Epidermal melanocyte (primary cell): Measurements from ENCODE around the gene CRYGS.
A peak's percentile ranks its signal among the peaks of the same experiment; 100 is the strongest.
"Not testable (repeated sequence)": the region's sequence is repeated elsewhere in the genome, so short reads cannot be mapped to it uniquely, and the experiment has no call there.

Experiments
- DNase-seq: peaks from one replicate; pipeline ENCODE4 v3.0.0; 2011; ENCODE audit warnings: low spot score; ENCODE audit not compliant: insufficient read length

CRYGS gene

DNA sequence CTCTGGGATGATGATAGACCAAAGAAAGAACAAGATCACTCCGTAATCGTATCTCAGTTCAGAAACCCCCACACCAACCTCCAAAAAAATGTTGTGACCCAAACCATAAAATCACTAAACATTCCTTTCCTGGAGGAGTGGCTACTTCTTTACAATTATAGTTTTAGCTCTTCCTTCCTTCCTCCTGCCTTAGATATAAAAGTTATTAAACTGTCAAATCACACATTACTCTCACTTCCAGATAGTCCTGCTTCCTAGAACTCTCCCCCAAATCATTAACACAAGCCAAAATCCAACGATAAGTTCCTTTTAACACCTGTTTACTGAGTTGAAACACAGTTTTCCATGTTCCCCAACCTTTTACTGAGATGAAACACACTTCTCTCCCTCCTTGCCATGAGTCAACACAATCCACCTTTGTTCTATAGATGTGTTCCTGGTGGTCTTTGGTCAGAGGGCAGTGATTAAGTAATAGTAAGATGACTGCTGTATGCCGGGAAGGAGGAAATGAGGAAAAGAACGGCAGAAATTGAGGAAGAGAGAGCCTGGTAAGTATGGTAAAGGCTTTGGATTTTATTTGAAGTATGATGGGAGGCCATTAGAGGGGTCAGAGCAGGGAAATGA, 8.3 kb upstream of the CRYGS start:
- DNase-seq, result no peak

DNA sequence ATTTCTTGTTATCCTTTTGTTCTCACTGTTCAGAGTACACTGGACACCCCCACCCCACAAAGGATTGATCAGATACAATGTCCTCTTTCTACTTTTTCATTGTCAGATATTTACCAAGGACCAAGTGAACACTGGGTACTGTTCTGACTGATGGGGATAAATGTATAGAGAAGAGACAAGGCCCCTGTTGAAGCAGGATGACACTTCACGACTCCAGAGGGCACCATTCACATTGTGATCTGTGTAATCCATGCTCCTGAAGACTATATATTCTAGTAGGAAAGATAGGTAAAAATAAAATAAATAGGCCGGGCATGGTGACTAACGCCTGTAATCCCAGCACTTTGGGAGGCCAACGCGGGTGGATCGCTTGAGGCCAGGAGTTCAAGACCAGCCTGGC, 7.2 kb upstream of the CRYGS start:
- DNase-seq, result no peak

DNA sequence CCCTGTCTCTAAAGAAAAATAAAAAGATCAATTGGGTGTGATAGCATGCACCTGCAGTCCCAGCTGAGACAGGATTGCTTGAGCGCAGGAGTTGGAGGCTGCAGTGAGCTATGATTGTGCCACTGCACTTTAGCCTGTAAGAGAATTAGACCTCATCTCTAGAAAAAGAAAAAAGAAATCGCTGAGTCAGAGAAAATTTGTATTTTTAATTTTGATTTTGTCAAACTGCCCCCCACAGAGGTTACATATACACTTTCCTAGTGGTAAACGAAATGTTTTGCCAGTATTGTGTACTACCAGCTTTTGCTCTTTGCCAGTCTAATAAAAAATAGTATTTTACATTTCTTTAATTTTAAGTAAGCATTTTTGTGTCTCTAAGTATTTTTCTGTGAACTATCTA, 5.3 kb upstream of the CRYGS start:
- no peak for DNase-seq

DNA sequence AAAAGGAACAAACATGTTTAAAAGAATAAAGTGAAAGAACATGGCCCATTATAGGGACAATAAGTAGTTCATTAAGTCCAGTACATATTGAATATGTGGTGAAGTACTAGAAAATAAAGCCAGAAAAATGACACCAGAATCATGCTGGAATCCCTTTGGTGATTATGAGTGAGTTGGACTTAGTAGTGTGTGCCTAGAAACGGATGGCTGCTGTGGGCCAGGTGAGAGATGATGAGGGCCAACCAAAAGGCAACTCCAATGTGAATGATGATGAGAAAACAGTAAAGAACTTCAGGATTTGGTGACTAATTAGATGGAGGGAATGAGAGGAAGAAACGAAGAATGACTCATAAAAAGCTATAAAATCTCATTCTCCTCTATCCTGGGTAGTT, 3.3 kb downstream of the CRYGS start:
- no peak for DNase-seq

- DNase-seq, result peak; percentile 44
Observed at GRCh38 chr3:186540221-186540834, 3.9 kb downstream of the CRYGS start.

DNA sequence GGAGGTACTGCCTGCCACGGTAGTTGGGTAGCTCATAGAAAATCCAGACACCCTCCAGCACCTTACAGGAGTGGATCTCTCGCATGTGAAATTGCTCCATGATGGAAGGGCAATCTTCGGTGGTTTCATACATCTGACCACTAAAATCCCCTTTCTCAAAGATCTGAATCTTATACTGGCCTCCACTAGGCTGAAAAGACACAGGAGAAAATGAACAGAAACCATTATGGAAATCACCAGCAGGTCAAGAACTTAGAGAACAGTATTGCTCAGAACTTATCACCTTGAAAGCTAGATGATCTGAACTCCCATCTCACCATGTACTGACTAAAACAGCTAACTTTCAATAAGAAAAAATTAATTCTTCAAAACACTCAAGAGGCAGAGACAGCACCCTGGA, 5.4 kb downstream of the CRYGS start:
- no peak for DNase-seq

GRCh38 chr3:186536883-186537844, 7.0 kb downstream of the CRYGS start:
- no peak for DNase-seq

DNA sequence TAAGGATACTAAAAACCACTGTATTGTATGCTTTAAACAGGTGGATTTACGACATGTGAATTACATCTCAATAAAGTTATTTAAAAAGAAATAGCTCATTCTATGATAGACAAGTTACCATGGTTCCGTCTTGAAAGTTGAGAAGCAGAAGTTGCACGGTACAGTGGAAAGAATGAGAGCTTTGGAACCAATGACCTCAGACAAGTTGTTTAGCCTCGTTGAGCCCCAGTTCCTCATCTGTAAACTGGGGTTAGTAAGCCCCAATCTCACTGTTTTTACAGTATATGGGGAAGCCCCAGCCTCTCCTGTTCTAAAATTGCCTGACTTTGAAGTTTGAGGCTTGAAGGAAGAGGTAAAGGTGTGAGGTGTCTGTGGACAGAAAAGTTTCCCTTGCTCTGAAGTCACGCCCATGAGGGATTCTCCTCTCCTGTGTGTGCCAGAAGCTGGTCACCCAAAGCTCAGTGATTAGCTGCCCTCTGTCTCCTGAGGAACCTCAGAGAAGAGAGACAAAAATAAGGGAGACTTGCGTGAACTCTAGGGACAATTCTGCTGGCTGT, 10.0 kb downstream of the CRYGS start:
- DNase-seq, result no peak

DNA sequence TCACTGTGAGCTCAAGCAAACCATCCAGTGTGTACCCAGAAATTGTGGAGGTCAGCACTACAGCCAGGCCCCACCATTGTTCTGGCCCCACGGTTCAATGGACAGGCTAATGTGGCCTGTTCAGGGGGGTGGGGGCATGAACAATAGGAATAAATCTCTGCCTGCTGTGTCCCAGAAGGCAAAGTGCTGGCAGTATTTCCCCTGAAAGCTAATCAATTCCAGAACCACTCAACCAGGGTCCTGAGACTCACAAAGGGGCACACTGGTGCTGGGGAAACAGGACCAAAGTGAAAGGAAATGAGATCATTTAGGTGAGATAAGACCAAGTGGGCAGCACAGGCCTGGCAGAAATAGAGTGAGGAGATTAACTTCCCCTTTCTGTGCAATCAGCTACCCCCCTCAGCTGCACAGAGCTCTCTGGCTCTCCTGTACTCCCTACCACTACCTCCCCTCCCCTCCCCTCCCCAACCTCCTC, 11.5 kb downstream of the CRYGS start:
- DNase-seq, result no peak

GRCh38 chr3:186531694-186532093, 12.5 kb downstream of the CRYGS start:
- DNase-seq, result not testable (repeated sequence)

DNA sequence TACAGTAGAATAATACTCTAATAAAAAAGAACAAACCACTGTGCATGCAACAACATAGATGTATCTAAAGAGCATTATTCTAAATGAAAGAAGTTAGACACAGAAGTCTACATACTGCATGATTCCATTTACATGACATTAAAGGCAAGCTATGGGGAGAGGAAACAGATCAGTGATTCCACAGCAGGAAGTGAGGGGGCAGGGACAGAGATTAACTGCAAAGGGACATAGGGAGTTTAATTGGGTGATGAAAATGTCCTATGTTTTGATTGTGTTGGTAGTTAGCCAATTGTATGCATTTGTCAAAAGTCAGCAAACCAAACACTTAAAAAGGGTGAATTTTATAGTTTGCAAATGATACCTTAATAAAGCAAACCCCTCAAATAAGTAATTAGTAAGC, 13.8 kb downstream of the CRYGS start:
- no peak for DNase-seq

DNA sequence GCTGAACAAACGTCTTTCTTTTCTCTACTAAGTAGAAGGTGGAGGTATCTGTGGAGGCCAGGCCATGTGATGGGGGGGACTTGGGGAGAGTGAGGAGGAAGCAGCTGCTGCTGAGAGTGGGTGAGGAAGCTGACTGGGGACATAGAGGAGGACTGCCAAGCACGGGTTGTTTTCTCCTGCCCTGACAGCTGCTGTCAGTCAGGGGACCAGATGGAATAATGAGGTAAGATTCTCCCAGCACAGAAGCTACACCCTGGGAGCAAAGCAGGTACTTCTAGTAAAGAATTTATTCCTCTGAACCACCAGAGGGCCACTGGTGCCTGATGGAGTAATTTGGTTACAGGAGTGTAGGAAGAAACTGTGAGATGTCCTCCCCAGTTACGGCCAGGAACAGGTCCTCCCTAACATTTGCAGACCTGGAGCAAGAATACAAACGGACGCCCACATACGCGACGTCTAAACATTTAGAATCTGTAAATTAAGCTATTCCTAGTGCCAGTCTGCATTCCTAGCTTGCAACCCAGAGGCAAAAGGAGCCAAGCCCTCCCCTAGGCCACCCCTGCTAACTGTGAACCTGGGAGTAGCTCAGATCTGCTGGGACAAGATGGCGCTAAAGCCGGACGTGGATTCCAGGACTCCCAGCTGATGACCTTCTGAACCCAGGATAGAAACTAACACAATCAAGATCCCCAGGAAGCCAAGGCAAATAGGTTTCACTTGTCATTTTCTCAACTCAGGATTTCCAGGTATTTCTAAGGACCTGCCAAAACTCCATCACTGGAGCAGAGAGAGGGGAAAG, 14.8 kb downstream of the CRYGS start:
- no peak for DNase-seq

DNA sequence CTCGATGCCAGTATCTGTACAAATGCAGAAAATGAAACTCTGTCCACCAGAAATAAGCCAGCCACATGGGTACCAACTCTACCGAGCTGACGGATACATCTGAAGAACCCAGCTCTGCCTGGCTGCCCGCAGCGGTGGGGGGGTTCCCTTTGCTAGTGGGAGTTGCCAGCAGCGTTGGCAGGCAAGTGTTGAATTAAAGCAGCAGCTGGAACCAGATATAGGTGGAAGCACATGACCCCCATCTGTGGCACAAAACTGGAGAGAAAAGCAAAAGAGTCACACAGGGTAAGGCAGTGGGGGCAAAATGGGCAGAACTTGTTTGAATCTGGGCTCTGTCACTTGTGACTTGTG, 17.9 kb downstream of the CRYGS start:
- no peak for DNase-seq

DNA sequence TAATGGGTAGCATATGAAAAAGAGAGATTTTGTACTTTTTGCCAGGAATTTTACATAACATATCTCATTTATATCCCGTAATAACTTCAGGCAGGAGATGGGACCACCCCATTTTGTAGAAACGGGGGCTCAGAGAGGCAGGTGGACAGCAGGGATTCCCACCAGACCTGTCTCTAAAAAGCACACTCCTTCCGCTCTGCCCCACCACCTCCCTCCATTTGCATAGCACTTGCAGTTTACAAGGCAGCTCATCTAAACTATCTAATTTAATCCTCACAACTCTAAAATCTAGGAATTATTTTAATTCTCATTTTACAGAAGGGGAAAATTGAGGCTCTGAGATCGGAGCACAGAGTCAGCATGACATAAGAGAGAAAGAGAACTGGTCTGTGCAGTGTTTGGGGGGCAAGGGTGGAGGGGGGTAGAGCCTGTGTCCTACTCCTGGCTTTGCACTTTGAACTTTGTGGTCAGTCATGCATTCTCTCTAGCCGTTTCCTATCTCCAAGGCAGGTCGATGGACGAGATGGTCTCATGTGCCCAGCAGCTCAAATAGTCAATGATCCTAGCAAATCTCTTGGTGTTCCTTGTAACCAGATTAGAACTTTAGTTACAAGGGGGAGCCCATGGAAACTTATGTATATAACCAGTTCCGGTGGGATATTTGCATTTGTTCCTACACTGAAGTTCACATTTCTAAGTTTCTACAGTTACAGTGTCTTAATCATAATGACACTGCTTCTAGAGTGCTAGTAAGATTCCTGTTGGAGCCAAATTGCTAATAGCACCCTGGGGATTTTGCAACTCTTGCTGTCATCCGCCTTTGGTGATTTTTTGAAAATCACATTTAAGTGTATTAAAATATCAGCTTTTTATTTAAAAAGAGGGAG, 18.6 kb downstream of the CRYGS start:
- no peak for DNase-seq

GRCh38 chr3:186524616-186525015, 19.6 kb downstream of the CRYGS start:
- no peak for DNase-seq

GRCh38 chr3:186523434-186523833, 20.7 kb downstream of the CRYGS start:
- DNase-seq, result no peak

GRCh38 chr3:186523022-186523421, 21.2 kb downstream of the CRYGS start:
- DNase-seq, result no peak

- no peak for DNase-seq
Observed at GRCh38 chr3:186520957-186521842, 23.0 kb downstream of the CRYGS start.

DNA sequence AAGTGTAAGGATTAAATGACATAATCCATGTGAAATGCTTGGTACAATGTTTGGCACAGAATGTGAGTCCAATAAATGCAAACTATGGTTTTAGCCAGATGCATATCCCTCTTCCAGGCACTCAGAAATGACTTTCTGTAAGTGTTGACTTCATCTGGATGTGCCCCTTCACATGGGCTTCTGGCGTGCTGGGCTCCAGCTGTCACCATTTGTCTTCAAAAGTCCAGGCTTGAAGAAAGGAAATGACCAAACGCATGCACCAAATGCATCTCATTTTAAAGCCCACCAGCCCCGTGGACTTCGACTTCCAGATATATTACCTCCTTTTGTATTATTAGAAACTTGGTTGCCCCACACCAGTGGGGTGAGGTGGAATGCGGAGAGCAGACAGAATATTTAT, 23.7 kb downstream of the CRYGS start:
- DNase-seq, result no peak
